ENCODE data around the gene IL17RE.
"Not testable (repeated sequence)": the region's sequence is repeated elsewhere in the genome, so short reads cannot be mapped to it uniquely, and the experiment has no call there.

Gene IL17RE, protein sequence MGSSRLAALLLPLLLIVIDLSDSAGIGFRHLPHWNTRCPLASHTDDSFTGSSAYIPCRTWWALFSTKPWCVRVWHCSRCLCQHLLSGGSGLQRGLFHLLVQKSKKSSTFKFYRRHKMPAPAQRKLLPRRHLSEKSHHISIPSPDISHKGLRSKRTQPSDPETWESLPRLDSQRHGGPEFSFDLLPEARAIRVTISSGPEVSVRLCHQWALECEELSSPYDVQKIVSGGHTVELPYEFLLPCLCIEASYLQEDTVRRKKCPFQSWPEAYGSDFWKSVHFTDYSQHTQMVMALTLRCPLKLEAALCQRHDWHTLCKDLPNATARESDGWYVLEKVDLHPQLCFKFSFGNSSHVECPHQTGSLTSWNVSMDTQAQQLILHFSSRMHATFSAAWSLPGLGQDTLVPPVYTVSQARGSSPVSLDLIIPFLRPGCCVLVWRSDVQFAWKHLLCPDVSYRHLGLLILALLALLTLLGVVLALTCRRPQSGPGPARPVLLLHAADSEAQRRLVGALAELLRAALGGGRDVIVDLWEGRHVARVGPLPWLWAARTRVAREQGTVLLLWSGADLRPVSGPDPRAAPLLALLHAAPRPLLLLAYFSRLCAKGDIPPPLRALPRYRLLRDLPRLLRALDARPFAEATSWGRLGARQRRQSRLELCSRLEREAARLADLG

GRCh38 chr3:9902372-9903237 lies at the start of gene IL17RE:
Gene IL17RE (plus strand): TSS chr3:9902848. CDS start chr3:9902933, 85 bp downstream.
- no peak for DNase-seq

- DNase-seq = not testable (repeated sequence)
These were observed 48.2 kb upstream of the IL17RE start for GRCh38 chr3:9854291-9854940.

- no peak for DNase-seq
These were observed 47.1 kb upstream of the IL17RE start for GRCh38 chr3:9855594-9855993.

GRCh38 chr3:9859530-9860025 lies 43.1 kb upstream of the IL17RE start:
- DNase-seq = no peak

DNA sequence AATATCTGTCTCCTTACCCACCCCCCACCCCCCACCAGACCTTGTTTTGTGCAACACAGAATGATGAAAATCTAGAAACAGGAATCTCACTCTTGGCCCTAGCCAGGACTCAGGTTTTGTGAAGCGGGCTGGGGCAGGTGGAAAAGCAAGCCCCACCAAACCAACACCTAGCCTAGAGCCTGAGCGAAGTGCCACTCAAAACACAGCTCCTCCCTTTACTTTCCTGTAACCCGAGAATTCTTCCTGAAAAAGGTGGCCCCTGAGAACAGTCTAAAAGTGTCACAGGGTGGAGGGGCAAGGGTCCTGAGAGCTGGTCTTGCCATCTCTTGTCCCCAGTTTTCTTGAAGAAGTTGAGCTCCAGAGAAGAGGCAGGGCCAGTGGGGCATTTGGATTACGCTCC lies 41.4 kb upstream of the IL17RE start:
- DNase-seq = no peak

DNA sequence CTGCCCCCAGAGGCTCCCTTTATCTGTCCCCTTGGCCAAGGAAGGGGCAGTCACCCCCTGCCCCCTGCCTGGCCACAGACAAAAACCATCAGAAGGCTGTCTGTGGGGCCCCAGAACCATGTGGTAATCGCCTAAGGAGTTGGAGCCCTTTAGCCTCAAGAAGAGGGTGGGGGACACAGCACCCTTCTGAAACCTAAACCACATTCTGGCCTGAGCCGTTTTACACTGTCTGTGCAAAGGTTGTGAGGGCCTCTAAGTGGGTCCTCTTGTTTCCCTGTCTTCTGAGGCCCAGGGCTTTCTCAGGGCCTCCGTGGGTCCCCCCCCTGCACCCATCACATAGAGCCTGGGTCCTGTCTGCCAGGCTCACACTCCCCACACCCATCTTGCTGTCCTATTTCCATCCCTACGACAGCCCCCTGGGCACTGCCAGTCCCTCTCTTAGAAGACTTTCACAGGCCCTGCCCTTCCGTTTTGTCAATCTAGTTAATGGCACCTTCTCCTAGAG lies 41.0 kb upstream of the IL17RE start:
- DNase-seq = no peak

GRCh38 chr3:9862391-9863057 lies 40.1 kb upstream of the IL17RE start:
- peak; percentile 51 for DNase-seq

DNA sequence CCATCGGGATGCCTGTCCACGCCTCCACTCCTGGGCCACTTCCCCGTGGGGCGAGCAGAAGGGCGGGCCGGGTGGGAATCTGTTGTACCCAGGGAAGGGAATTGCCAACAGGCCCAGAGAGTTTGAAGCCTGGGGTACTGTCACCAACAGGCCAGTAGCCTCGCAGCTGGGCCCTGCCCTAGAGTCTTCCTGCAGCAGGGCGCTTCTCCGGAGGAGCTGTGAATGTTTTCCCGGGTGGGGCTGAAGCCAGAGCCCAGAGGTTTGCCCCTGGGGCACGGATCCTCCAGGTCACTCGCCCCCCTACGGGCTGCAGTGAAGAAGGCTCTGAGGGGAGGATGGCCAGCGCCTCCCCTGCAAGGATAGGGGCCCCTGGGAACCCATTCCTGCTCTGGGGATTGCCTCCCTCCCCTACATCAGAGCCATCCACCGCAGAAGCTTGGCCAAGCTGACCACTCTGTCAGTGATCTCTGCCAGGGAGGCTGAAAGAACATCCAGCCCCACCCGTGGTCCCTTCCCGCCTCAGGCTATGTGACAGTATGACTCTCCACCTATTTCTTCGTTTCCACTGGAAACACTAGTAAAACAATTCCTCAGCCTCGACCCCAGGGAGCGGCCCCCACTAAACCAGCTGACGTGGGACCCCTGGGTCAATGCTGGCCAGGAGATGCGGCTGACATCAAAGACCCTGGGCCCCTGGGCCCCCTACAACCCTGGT lies 39.4 kb upstream of the IL17RE start:
- no peak for DNase-seq

DNA sequence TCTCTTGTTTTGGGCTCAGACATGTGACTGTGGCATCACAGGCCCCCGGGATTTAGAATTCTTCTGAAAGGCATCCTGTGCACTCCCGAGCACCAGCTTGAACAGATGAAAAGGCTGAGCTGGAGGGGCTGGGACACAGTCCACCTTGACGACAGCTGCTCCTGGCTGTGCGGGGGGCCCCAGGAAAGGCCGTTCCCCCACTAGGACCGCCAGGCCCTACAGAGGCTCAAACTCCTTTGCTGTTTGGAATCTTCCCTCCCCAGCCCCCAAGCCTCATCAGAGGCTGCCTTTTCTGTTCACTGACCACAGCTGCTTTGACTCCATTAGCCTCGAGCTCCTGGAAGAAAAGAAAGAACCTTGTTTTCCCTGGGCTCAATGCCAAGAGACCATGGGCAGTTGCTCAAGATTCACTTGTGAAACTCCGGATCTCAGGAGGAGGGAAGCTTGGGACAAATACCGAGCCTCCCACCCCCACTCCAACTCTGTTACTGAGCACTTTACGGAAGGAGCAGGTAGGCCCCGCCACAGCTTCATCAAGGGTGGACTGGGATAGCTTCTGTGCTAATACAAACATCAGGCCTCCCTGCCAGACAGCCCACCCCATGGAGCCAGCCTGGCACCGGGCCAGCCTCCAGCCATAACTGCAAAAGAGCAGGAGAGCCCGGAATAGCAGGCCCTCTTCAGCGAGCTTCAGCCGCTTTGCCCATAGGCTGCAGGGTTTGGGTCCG lies 38.3 kb upstream of the IL17RE start:
- no peak for DNase-seq

DNA sequence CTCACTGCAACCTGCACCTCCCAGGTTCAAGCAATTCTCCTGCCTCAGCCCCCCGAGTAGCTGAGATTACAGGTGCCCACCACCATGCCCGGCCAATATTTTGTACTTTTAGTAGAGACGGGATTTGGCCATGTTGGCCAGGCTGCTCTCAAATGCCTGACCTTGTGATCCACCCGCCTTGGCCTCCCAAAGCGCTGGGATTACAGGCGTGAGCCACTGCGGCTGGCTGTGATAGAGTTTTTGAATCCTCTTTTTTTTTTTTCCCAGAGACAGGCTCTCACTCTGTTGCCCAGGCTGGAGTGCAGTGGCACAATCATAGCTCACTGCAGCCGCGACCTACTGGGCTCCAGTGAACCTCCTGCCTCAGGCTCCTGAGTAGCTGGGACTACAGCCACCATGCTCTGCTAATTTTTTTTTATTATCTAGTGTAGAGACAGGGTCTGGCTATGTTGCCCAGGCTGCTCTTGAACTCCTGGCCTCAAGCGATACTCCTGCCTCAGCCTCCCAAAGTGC lies 37.5 kb upstream of the IL17RE start:
- not testable (repeated sequence) for DNase-seq

- DNase-seq = no peak
These were observed 36.0 kb upstream of the IL17RE start for GRCh38 chr3:9866639-9867038.

DNA sequence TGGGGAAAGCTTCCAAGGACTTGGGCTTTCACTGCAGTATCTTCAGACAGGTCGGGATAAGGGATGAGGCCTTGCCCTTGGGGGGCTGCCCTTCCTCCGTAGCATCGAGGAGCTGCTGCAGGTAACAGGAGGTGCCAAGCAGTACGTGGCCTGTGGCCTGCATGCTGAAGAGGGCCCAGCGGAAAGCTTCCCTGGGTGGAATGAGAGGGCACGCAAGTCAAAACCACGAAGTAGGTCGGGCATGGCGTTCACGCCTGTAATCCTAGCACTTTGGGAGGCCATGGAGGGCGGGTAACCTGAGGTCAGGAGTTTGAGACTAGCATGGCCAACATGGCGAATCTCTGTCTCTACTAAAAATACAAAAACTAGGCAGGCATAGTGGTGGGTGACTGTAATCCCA lies 35.5 kb upstream of the IL17RE start:
- no peak for DNase-seq

DNA sequence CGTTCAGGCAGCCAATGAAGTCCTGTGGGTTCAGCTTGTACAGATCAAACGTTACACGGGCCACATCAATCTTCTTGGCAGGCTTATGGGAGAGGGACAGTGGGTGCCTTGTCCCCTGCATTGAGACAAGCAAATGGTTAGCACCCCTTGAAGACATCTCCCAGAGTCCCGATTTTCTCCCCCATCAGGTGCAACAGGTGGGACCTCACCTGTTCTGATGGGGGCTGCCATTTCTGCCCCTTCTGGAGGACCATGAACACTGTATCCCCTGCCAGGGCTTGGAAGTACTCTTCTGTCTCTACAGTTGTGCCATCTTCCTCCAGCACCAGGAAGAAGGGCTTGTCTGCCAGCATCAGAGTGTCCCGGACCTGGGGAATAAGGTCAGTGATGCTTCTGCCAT lies 32.7 kb upstream of the IL17RE start:
- DNase-seq = no peak

DNA sequence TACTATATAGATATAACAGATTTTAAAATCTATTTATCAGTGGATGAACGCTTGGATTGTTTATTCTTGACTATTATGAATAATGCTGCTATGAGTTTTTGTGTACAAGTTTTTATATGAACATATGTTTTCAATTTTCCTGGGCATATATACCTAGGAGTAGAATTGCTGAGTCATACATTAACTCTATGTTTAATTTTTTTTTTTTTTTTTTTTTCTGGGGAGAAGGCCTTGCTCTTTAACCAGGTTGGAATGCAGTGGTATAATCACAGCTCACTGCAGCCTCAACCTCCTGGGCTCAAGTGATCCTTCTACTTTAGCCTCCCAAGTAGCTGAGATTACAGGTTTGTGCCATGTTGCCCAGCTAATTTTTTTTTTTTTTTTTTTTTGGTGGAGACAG lies 31.7 kb upstream of the IL17RE start:
- no peak for DNase-seq

DNA sequence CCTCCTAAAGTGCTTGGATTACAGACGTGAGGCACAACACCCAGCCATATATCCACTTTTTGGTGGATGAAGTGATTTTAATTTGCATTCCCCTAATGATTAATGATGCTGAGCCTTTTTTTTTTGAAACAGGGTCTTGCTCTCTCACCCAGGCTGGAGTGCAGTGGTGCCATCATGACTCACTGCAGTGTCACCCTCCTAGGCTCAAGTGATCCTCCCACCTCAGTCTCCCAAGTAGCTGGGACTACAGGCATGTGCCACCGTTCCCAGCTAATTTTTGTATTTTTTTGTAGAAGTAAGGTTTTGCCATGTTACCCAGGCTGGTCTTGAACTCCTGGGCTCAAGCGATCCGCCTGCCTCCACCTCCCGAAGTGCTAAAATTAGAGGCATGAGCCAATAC lies 30.6 kb upstream of the IL17RE start:
- not testable (repeated sequence) for DNase-seq

GRCh38 chr3:9875448-9875847 lies 27.2 kb upstream of the IL17RE start:
- no peak for DNase-seq

GRCh38 chr3:9876255-9876654 lies 26.4 kb upstream of the IL17RE start:
- not testable (repeated sequence) for DNase-seq

GRCh38 chr3:9876991-9877390 lies 25.7 kb upstream of the IL17RE start:
- DNase-seq = no peak

DNA sequence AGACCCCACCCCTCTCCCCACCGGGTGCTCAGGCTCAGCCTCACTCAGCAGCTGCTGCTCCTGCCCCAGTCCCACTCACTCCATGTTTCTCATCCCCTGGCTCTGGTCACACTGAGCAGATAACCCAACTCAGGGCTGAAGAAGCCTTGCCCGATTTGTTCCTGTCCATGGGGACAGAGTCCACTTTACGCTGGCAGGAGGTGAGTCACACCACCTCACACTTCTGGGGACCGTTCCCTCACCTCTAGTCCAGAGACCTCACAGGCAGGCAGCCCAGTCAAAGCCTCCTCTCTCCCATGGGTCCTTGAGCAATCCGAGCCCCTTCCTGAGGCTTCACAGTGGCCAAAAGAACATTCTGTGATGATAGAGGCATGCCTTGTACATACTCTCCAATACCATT lies 23.9 kb upstream of the IL17RE start:
- no peak for DNase-seq

GRCh38 chr3:9879830-9880549 lies 22.7 kb upstream of the IL17RE start, which contains the start of gene CIDEC:
Gene CIDEC (minus strand): TSS chr3:9880253. CDS start chr3:9878486, 1,767 bp downstream.
- DNase-seq = no peak
